Mesenteric fat pad (tissue), 1 donor: ENCODE data around the gene CNOT3. TPM values are rescaled to one million over a fixed set of nuclear protein-coding genes. Genes with fewer than 3 reads are reported as not detected.
"Not testable (repeated sequence)": the region's sequence is repeated elsewhere in the genome, so short reads cannot be mapped to it uniquely, and the experiment has no call there.

Experiments
- DNase-seq: peaks from one replicate; pipeline ENCODE4 v3.0.0-alpha.2; 2020; ENCODE audit warnings: low spot score
- total RNA-seq: library from RNA; stranded (reverse); fragmentation: NEBNext Ultra II Directional; extraction: Animal tissue kit (Norgen Biotek cat#: 25700); gene quantifications from one replicate; pipeline ENCODE4 v1.2.1, GENCODE V29; 2021
- donor health status: DM: yes; HTN: yes; CAD: no.

Gene CNOT3
- total RNA-seq, 1 donor from 2014 or later = 31.5 TPM

DNA sequence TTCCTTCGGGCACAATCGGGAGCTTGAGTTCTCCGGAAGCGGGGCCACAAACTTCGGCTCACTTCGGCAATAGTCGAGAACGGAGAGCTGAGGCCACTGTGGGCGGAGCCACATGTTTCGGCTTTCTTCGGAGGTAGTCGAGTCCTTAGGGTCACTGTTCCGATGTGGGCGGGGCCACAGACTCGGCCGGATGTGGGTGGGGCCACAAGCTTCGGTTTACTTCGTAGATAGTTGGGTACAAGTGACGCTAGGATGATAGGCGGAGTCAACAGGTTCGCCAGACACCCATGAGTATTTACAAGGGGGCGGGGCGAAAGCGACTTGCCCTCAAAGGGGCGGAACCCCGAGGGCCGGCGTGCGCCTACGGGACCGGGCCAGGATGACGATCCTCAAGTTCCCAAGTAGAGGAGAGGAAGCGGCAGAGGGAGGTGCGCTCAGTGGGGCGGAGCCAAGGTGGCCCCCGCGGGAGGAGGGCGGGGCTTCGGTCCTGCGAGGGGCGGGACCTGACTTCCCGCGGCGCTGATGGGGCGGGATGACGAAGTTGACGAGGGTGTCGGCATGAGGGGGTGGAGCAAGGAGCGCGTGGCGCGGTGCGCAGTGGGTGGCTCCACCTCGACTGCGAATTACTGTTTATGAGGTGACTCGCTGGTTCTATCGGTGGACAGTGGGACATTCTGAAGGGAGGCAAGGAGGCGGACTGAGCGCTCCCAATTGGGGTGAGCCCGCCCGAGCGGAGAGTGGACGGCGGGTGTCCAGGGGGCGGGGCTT, 52.4 kb downstream of the CNOT3 start:
- DNase-seq = peak; percentile 100

DNA sequence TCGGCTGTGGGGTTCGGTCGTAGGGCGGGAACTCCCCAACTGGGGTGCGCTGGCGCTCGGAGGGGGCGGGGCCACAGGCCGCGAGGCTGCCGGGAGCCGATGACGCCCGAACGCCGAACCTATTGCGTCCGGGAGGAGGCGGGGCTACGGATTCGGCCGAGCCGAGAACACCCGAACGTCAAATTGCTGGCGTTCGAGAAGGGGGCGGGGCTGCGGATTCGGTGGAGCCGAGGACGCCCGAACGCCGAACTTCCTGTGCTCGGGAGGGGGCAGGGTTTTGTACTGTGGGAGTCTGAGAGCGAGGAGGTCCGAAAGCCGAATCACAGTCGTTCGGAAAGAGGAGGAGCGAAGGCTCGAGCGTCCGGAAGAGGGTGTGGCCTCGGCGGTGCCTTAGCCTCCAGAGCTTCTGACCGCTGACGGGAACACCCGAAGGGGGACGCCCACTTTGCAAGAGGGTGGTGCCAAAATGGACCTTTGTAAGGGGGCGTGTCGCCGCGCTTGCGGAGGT, 53.0 kb downstream of the CNOT3 start:
- DNase-seq = peak; percentile 100

DNA sequence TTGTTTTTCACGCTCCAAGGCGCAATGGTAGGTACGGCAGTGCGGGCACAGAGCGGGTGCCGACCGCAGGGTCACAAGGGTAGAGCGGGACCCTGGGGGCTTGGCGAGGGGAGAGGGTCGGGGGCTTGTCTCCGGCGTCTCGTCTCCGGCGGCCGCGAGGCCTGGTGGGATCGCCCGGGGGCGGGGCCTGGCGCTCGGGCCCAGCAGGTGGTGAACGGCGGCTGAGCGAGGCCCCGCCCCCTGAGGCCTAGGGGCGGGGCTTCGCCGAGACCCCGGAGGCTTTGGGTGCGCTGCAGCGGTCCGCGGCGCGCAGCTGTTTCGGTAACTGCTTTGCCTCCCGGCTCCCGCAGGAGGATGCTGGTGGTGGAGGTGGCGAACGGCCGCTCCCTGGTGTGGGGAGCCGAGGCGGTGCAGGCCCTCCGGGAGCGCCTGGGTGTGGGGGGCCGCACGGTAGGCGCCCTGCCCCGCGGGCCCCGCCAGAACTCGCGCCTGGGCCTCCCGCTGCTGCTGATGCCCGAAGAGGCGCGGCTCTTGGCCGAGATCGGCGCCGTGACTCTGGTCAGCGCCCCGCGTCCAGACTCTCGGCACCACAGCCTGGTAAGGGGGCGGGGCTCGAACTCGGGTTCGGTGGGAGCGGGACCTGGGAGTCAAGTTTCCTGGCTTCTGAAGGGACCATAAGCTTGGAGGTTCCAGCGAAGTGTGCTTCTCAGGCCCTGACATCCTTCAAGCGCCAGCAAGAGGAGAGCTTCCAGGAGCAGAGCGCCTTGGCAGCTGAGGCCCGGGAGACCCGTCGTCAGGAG, 53.6 kb downstream of the CNOT3 start, which contains the start of gene TSEN34:
TSS of gene TSEN34 (plus strand) at position 298 of the 800 bp plus-strand sequence. CDS start at position 355, 57 bp downstream.
- peak; percentile 95 for DNase-seq

DNA sequence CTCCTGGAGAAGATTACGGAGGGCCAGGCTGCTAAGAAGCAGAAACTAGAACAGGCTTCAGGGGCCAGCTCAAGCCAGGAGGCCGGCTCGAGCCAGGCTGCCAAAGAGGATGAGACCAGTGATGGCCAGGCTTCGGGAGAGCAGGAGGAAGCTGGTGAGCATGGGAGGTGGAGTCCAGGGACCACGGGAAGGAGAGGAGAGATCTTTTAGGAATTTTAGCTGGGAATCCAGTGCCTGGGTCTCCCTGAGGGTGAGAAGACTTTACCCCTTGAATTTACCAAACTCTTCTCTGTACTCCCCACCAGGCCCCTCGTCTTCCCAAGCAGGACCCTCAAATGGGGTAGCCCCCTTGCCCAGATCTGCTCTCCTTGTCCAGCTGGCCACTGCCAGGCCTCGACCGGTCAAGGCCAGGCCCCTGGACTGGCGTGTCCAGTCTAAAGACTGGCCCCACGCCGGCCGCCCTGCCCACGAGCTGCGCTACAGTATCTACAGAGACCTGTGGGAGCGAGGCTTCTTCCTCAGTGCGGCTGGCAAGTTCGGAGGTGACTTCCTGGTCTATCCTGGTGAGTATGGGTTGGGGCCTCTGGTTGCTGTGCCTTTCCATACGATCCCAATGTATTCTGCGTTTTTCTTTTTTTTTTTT, 54.4 kb downstream of the CNOT3 start:
- no peak for DNase-seq

DNA sequence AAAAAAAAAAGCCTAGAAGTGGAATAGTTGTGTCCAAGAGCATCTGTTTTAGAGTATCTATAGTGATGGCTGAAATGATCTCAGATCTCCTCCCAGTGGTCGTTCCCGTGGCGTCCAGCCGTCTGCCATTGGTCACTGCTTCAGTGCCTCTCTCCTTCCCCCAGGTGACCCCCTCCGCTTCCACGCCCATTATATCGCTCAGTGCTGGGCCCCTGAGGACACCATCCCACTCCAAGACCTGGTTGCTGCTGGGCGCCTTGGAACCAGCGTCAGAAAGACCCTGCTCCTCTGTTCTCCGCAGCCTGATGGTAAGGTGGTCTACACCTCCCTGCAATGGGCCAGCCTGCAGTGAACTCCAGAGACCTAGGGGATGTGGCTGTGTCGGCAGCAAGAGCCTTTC, 55.4 kb downstream of the CNOT3 start:
- DNase-seq = no peak

DNA sequence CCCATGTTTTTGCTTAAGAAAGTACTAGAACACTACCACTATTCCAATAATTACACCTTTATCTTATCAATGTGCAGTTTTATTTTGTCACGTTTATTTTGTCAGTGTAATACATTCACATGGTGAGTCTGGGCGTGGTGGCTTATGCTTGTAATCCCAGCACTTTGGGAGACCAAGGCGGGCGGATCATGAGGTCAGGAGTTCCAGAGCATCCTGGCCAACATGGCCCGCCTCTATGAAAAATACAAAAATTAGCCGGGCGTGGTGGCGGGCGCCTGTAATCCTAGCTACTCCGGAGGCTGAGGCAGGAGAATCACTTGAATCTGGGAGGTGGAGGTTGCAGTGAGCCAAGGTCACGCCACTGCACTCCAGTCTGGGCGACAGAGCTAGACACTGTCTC, 56.9 kb downstream of the CNOT3 start:
- not testable (repeated sequence) for DNase-seq

DNA sequence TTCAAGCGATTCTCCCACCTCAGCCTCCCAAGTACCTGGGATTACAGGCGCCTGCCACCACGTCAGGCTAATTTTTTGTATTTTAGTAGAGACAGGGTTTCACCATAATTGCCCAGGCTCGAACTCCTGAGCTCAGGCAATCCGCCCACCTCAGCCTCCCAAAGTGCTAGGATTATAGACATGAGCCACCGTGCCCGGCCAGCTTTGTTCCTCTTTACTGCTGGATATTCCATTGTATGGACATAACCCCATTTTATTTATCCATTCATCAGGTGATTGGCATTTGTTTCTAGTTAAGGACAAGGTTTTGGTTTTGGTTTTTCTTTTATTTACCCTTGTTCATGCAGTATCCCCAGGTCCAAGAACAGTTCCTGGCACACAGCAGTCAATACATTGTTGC, 59.0 kb downstream of the CNOT3 start:
- DNase-seq = no peak

DNA sequence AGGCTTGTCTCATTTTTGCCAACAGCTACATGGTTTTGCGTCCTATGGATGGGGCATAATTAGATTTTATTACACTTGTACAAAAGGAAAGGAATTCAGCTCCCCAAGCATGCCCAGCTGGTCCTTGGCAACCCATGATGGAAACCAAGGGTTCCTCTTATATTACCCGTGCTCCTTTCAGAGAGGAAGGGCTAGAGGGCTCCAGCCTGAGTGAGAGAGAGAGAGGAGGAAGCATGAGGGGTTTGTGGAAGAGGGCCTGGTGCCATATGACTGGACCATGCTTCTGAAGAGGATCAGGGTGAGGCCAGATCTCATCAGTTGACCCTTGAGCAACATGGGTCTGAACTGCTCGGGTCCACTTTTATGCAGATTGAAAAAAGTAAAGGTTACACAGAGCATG, 59.6 kb downstream of the CNOT3 start:
- DNase-seq = no peak

DNA sequence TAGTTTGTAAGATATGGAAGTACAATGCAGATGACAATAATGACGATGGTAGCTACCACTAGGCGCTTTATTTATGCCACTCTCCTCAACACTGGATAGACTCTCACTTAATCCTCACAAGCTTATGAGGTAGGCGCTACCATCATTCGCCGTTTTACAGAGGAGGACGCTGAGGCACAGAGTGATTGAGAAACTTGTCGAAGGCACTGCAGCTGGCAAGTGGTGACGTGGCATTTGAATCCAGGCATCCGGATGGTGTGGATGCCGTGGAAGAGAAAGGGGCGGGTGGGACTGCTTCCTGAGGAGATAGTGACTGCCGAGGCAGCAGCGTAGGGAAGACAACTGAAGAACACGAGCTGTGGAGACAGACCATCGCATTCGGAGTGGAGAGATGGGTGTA, 61.8 kb downstream of the CNOT3 start:
- no peak for DNase-seq

DNA sequence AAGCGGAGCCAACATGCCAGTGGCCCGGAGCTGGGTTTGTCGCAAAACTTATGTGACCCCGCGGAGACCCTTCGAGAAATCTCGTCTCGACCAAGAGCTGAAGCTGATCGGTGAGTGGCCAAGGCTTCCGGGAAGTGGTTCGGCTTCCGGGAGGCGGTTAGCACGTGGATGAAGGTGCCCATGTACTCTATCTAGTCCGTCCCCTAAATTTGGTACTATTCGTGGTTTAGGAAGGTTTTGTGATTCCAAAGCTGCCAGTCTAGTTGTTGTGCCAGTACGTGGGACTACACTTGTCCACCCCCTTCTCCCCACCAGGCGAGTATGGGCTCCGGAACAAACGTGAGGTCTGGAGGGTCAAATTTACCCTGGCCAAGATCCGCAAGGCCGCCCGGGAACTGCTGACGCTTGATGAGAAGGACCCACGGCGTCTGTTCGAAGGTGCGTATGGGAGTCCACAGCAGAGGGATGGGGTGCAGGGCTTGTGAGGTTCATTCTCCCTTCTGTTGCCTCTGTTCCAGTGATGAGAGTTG, 63.7 kb downstream of the CNOT3 start:
- DNase-seq = no peak

DNA sequence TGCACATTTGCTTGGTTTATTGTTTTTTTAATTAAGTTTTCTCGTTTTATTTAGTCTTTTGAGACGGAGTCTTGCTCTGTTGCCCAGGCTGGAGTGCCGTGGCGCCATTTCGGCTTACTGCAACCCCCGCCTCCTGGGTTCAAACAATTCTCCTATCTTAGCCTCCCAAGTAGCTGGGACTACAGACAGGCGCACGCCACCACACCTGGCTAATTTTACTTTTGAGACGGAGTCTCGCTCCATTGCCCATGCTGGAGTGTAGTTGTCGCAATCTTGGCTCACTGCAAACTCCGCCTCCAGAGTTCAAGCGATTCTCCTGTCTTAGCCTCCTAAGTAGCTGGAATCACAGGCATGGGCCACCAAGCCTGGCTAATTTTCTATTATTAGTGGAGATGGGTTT, 64.4 kb downstream of the CNOT3 start:
- no peak for DNase-seq

DNA sequence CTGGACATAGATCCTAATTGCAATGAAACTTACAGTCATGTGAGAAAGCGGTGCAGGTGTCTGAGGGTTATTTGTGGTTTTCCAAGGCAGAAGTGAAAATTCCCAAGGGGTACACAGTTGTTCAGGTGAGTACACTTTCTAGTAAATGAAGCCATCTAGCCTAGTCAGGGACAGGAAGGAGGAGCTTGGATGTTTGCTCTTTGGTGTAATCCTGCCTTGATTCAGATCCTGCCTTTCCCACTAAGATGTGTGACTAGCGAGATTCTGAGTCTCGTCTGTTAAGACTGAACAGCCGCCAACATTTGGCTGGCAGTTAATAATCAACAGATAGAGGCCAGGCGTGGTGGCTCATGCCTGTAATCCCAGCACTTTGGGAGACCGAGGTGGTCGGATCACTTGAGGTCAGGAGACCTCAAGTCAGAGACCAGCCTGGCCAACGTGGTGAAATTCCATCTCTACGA, 65.6 kb downstream of the CNOT3 start:
- DNase-seq = no peak

DNA sequence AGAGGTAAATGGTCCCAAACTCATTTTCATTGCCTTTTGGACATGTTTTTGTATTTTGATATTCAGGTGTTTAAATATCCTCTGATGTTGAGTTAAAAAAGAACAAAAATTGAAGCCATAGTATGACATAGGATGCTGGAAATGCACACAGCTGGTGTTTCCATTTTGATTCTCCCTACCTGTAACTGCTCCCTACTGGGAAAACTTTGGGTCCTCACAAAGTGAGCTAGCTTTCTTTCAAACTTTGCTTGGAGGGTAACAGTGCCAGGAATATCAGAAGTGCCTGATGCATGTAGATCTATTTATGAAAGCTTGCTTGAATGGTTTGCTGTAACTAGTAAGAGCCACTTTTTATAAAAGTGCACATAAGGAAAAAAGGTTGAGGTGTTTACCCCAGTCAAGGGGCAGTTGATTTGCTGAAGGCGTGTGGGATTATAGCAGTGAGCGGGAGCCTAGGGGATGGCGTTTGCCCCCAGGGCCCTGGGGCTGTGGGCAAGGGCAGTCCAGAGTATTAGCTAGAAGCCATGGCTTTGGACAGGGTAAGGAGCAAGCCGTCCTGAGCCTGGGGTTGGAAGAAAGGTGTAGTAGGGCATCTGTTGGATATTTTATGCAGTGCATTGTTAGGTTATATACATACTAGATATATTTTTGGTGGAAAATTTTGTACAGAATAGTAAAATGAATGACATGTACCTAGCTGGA, 67.4 kb downstream of the CNOT3 start:
- DNase-seq = no peak

Other genes with a start within 250 kb of the CNOT3 start
- gene CACNG7, start 228.5 kb upstream of the CNOT3 start, total RNA-seq = not detected
- gene CACNG8, start 174.8 kb upstream of the CNOT3 start, total RNA-seq = not detected
- gene CACNG6, start 146.1 kb upstream of the CNOT3 start, total RNA-seq = not detected
- not detected for gene VSTM1, start 73.9 kb upstream of the CNOT3 start, total RNA-seq
- gene TARM1, start 56.4 kb upstream of the CNOT3 start, total RNA-seq = not detected
- 6.6 TPM for gene OSCAR, start 37.0 kb upstream of the CNOT3 start, total RNA-seq
- 113 TPM for gene NDUFA3, start 34.9 kb upstream of the CNOT3 start, total RNA-seq
- 16.7 TPM for gene TFPT, start 22.1 kb upstream of the CNOT3 start, total RNA-seq
- gene PRPF31, start 22.0 kb upstream of the CNOT3 start, total RNA-seq = 45.5 TPM
- gene LENG1, start 22.0 kb downstream of the CNOT3 start, total RNA-seq = 4.4 TPM
- 1.6 TPM for gene TMC4, start 35.4 kb downstream of the CNOT3 start, total RNA-seq
- 40.9 TPM for gene MBOAT7, start 51.8 kb downstream of the CNOT3 start, total RNA-seq
- 24.6 TPM for gene TSEN34, start 53.5 kb downstream of the CNOT3 start, total RNA-seq
- gene RPS9, start 63.1 kb downstream of the CNOT3 start, total RNA-seq = 923 TPM
- gene LILRB3, start 85.2 kb downstream of the CNOT3 start, total RNA-seq = 50.5 TPM
- gene LILRA6, start 105.0 kb downstream of the CNOT3 start, total RNA-seq = 26.5 TPM
- 69.4 TPM for gene LILRB5, start 119.5 kb downstream of the CNOT3 start, total RNA-seq
- 14.4 TPM for gene LILRB2, start 143.3 kb downstream of the CNOT3 start, total RNA-seq
- gene LILRA5, start 175.4 kb downstream of the CNOT3 start, total RNA-seq = 23.0 TPM
- 1.0 TPM for gene LILRA4, start 201.4 kb downstream of the CNOT3 start, total RNA-seq
- gene LAIR1, start 227.2 kb downstream of the CNOT3 start, total RNA-seq = 63.8 TPM